SH-SY5Y (cell line): ENCODE measurements around the gene SRRM2.
A peak's percentile ranks its signal among the peaks of the same experiment; 100 is the strongest.

ENCODE experiments used
- GATA2 ChIP-seq: IDR thresholded peaks from 2 replicates; pipeline ENCODE4 v1.6.1; 2011; ENCODE audit warnings: mild to moderate bottlenecking, low read depth, low read length
- GATA3 ChIP-seq: IDR thresholded peaks from 2 replicates; pipeline ENCODE4 v1.6.1; 2011; ENCODE audit warnings: low read depth, mild to moderate bottlenecking, low read length, moderate library complexity

Gene SRRM2

DNA sequence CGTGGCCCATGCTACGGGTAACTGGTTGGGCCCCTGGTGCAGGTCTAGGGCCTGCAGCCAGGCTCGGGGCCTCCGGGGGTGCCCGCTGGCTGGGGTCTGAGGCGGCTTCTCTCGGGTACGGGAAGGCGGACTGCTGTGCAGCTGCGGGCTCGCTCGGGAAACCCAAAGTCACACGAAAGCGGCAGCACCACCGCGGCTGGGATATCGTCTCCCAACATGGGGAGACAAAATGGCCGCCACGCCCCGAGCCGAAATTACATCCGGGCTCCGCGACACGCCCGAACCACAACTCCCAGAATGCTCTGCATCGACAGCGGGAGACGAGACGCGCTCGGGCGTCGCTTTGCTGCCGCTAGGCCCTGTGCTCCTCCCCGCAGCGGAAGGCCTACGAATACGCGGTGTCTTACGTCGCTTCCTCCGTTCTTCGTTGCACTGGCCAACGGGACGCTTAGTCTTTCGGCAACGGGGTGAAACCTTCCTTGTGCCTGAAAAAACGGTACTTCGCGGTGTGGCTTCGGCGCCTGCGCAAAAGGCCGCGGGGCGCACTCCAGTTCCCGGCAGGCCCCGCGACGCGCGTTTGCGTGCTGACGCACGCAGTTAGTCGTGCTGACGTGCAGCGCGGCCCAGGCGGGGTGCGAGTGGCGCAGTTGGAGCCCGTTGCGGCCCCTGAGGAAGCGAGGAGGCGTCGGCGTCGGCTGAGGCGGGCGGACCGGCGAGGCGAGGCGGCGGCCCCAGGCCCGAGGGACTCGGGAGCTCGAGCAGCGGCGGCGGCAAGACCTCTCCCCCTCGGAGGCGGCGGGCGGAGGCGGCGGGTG, at the start of gene SRRM2:
SRRM2 (plus strand) TSS at position 604 of the 815 bp plus-strand sequence. CDS start 3,727 bp downstream, outside the sequence.
- no peak for TF ChIP-seq GATA3
- TF ChIP-seq GATA2 = 0 out of 2 replicates have a peak, but pooled peaks have one; percentile 2

DNA sequence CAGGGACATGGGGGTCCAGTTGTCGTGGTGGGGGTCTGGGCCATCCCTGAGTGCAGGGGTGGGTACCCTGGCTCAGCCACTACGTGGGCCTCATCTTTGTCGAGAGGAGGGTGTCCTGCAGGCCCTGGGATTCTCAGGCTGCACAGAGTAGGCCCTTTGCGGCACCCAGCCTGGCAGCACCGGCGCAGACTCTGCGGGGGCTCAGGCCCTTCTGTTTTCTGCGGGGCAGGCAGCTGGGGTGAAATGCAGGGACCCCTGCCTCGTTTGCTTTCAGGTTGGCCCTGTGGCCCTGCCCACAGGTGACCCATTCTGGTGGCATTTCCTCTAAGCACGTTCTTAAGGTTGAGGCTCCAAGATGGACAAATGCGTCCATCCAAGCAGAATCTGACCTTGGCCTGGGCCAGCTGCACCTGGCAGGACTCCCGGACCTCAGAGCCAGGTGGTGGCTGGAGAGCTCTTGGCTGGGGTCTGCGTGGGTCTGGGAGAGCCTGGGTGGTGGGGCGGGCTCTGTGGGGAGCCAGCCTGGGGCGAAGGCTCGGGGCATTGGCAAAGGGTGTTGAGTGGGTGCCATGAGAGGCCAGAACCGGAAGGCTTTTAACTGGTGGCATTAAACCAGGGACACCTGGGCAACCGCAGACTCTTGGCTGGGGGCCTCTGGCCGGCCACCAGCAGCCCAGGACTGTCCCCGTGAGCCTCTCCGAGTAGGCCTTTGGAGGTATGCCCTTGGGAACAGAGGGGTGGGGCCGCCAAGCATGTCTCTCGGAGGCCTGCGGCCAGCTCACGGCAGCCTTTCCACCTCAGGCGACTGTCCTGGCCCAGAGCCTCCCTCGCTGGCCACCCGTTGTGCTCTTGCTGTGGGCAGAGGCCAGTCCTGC, 49.3 kb upstream of the SRRM2 start:
- no peak for TF ChIP-seq GATA3
- no peak for TF ChIP-seq GATA2

DNA sequence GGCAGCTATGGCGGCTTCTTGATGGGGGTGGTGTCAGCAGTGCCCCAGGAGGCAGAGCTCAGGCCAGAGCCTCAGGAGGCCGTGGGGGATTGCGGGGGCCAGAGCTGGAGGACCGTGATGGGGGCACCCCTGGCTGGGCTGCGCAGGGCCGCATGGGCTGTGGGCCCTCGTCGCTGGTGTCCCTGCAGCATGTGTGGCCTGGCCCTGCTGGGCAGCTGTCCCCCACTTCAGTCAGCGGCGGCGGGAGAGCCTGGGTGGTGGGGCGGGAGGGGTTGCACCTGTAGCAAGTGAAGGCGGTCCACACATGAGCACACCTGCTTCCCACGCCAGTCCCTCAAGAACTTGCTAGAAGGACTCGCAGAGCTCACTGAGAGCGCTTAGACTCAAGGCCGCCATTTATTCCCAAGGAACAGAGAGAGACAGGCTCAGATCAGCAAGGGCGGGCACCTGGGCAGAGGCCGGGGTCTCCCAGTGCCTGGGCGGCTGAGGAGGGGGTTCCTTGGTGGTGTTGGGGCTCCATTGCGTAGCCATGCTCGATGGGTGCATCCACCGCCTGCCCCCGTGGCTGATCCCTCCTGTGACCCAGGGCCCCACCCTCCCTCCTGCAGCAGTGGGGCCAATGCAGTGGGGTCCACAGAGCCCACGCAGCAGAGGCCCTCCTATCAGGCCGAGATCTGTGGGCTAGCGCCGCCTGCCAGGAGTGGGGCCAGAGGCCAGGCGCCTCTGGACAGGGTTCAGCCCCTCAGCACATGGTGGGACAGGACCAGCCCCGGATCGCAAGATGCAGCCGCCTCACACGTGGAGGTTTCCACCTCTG, 48.1 kb upstream of the SRRM2 start:
- TF ChIP-seq GATA2 (no peak), GATA3 (no peak)

DNA sequence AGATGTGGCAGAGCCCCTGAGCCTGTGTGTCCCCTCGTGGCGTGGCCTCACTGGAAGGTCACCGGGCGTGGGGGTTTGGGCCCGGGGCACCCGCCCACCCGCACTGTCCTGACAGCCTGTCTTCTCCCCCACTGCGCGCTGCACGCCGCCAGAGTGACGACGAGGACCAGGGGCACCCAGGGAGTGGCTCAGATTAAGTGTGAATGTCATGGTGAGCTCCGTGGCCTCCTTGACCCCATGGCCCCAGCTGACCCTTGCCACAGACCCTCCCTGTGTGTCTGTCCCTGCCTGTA, 47.5 kb upstream of the SRRM2 start:
- TF ChIP-seq GATA2 (no peak), GATA3 (no peak)

DNA sequence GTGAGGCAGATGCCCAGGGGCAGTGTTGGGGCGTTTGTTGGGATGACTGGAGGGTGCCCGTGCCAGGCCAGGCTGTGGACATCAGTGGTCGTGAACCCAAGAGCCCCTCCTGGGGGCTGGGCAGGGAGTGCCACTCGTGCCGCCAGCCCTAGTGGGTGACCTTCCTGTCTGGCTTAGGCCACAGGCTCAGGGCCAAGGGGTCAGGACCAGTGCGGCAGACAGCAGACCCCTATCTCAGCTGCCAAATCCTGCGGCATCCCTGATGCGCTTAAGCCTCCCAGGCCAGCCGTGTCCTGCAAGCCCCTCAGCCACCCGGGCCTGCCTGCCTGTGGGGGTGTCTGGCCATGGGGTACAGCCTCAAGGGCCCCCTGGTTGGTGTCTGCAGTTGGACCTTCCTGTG, 47.1 kb upstream of the SRRM2 start:
- TF ChIP-seq GATA3 = no peak
- TF ChIP-seq GATA2 = no peak

DNA sequence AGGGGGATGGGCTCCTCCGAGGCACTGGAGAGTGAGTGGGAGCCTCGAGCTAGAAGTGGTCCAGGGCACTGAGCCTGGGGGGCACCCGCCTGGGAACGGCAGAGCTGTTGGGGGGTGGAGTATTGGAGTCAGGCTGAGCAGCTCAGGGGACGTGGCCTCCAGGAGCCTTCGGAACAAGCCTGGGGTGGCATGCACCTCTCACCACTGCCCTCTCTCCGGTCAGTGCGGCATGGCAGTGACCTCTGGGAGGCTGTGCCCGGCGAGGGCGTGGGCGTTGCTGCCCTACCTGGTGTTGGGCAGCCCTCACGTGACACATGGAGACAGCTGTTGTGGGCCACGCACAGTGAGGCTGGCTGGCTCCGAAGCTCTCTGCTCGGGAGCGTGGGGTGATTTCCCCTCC, 46.4 kb upstream of the SRRM2 start:
- TF ChIP-seq GATA2 (no peak), GATA3 (no peak)

DNA sequence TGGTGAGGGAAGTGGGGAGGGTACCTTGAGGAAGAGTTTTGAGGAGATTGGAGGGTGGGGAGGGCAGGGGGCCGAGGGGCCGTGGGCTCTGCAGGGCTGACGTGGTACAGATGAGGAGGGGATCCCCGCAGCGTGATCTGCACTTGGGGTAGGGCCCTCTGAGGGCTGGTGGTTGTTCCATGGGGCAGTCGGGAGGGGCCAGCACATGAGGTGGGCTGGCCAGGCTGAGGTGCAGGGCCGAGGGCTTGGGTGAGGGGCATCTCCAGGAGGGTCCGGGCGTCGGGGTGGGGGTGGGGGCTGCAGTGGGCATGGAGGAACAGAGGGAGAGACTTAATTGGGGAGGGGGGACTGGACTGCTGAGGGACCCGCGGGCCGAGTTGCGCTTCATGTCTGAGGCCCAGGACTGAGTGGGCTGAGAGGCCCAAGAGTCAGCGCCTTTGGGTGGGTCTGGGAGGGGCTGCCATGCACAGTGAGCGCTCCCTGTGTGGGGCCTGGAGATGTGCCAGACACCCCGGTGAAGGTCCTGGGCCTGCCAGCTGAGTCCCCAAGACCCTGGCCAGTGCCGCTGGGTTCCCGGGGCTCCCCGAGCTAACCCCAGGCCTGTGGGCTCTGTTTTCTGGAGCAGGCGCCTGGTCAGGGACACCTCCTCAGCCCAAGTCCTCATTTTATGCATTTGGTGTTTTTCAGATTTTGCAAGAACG, 45.7 kb upstream of the SRRM2 start:
- TF ChIP-seq GATA2 (no peak), GATA3 (no peak)

DNA sequence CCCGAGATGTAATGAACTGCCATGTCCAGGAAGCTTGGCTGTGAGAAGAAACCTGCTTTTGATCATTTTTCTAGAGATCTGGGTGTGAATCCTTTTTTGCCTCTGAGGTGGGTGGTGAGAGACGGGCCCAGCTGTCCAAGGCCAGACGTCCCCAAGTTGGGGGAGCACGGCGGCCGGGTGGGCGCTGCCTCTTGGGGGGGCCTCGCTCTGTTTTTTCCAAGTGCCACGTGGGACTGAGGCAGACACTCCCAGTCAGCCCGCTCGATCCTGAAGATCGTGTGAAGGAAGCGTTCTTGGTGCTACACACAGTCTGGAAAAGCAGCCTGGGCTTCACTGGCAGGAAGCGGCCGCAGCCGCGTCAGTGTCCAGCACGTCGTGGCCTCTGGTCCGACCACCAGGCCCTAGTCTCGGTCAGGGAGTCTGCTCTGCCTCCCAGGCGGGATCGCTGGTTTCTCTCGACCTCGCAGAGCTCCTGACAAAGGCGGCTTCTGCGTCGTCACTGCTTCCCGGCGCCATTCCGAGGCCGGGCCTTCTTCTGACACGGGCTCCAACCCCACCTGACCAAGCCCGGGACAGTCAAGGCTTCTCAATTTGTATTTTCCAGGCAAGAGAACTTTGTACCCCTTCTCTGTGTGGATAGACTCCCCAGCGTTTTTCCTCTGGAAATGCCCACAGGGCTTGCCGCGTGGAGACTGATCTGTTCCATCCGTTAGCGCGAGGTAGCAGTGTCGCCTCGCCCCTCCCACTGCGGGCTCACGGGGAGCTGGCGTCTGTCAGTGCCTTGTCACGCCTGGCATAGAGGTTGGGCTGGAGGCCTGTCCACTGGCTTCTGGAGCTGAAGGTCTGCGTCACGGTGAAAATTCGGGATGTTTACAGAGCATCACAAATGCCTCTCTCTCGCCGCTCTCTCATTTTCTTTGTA, 44.8 kb upstream of the SRRM2 start:
- TF ChIP-seq GATA3 (no peak), GATA2 (no peak)

DNA sequence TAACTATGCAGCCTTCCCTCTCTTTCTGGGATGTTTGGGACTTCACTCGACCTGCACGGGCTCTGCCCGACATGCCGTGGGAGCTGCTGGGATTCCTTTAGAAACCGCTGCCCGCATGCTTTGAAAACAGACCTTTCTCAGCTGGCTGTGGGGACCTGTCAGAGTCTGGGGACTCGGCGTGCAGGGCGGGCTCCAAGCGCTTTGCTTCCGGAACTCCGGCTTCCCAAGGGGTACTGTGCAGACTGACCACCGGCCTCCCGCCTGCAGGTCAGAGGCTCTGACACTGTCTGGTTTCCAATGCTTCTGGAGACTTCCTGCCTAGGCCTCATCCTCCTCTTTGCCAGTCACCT, 44.2 kb upstream of the SRRM2 start:
- TF ChIP-seq GATA3 = no peak
- no peak for TF ChIP-seq GATA2

DNA sequence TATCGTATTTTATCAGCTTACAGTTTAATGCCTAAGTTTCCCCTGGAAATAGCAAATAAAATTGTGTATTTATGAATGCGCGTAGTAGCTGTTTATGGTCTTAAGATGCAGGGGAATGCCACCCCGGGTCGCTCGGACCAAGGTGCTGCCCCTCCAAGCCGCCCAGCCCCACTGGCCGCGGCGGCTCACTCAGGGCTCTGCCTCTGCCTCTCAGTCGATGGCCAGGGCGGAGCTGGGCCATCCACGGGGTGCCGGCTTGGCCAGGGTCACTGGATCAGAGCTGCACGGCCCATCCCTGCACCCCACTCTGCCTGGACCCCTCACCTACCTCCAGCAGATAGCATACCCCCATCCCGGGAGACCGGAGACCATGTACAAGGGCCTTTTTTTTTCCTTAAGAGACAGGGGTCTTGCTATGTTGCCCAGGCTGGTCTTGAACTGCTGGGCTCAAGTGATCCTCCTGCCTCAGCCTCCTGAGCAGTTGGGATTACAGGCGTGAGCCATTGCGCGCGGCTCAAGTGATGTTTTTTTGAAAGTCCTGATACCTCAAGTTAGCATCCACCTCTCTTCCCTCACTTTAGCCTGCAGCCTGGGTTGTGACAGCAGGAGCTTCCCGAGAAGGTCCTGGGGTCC, 43.4 kb upstream of the SRRM2 start:
- TF ChIP-seq GATA3 (no peak), GATA2 (no peak)

DNA sequence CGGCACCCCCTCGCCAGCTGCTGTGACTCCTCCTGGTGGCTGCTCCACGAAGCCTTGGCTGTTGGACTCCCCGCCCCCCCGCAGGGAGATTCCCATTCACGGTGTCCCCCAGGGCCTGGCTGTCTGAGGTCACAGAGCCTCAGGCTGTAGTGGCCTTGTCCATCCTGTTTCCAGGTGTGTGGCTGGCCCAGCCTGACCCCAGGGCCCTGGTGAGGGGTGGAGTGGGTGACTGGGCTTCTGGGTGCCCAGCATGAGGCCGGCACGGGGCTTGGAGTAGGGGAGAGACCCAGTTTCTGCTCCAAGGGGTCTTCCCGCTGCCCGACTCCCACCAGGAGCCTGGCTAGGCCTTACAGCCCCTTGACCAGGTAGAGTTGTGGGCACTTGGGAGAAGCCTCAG, 42.9 kb upstream of the SRRM2 start:
- no peak for TF ChIP-seq GATA3
- no peak for TF ChIP-seq GATA2

DNA sequence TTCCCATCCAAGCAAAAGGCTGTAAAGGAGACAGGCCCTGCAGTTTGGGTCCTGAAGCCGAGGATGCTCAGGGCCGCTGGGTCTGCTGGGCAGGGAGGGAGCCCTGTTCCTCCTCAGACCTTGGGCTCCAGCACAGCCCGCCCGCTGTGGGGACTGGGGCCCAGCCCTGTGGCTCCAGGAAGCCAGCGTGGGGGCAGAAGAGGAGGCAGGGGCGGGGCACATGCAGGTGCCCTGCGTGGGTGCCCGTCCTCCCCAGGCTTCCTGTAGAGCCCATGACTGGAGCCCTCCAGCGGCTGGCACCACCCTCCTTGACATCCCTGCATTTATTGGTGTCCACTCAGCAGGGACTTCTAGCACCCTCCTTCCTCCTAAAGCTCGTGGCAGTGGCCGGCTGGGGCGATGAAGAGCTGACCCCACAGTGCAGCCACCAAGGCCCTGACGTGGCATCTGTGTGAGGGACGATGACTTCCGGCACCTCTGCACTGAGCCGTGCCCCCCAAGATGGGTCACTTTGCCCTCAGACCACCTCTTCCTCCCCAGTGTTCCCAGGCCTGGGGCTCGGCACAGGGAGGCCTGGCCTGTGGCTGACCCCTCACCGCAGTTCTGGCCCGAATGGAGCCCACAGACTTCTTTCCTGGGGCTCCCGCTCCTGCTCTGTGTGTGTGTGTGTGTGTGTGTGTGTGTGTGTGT, 42.3 kb upstream of the SRRM2 start:
- TF ChIP-seq GATA3 (no peak), GATA2 (no peak)
